Measurements from ENCODE around the gene SLC16A6.
"Not testable (repeated sequence)": the region's sequence is repeated elsewhere in the genome, so short reads cannot be mapped to it uniquely, and the experiment has no call there.

SLC16A6 gene

GRCh38 chr17:68290955-68291835 lies at the start of gene SLC16A6, which contains the start of gene ARSG:
TSS of gene SLC16A6 (minus strand) at chr17:68291127. CDS start at chr17:68278320, 12,807 bp downstream.
TSS of gene ARSG (plus strand) at chr17:68291495. CDS start at chr17:68307494, 15,999 bp downstream.
- H3K4me1 ChIP-seq (ENCODE audit: control insufficient read depth, insufficient read depth, low read length): peaks cover 49% of the 10 kb centered on the region

GRCh38 chr17:68334393-68334792 lies 43.5 kb upstream of the SLC16A6 start:
- H3K27me3 ChIP-seq (ENCODE audit: control insufficient read depth, insufficient read depth, low read length): no peaks in the 10 kb centered on the region
- no peaks in the 10 kb centered on the region for H3K36me3 ChIP-seq (ENCODE audit: control insufficient read depth, insufficient read depth, low read length)
- no peak overlapping the region for H3K27ac ChIP-seq (ENCODE audit: low read depth, low read length)
- peaks cover 2% of the 10 kb centered on the region; the same call in 1 of the 2 replicates for H3K9me3 ChIP-seq (ENCODE audit: control insufficient read depth, insufficient read depth, low read length)
- no peak overlapping the region for H3K9ac ChIP-seq (ENCODE audit: low read depth, low read length)
- H3K4me3 ChIP-seq (ENCODE audit: low read depth, low read length): no peak overlapping the region
- H3K4me1 ChIP-seq (ENCODE audit: control insufficient read depth, insufficient read depth, low read length): no peaks in the 10 kb centered on the region

More at GRCh38 chr17:68290955-68291835, at the start of gene SLC16A6, which contains the start of gene ARSG:
- Histone ChIP-seq H3K4me3 (ENCODE audit: low read depth, low read length) (peak within 1 kb of the TSS; percentile 73), H3K9me3 (ENCODE audit: control insufficient read depth, insufficient read depth, low read length) (no peaks in the 10 kb centered on the region), H3K9ac (ENCODE audit: low read depth, low read length) (peak within 1 kb of the TSS; percentile 90), H3K27ac (ENCODE audit: low read depth, low read length) (peak within 1 kb of the TSS; percentile 92), H3K36me3 (ENCODE audit: control insufficient read depth, insufficient read depth, low read length) (no peaks in the 10 kb centered on the region), H3K27me3 (ENCODE audit: control insufficient read depth, insufficient read depth, low read length) (peaks cover 42% of the 10 kb centered on the region)

- not testable (repeated sequence) for H3K27me3 ChIP-seq (ENCODE audit: control insufficient read depth, insufficient read depth, low read length); H3K9me3 ChIP-seq (ENCODE audit: control insufficient read depth, insufficient read depth, low read length); H3K4me1 ChIP-seq (ENCODE audit: control insufficient read depth, insufficient read depth, low read length); H3K27ac ChIP-seq (ENCODE audit: low read depth, low read length); H3K9ac ChIP-seq (ENCODE audit: low read depth, low read length); H3K4me3 ChIP-seq (ENCODE audit: low read depth, low read length); H3K36me3 ChIP-seq (ENCODE audit: control insufficient read depth, insufficient read depth, low read length)
Measured at GRCh38 chr17:68331932-68332331, 41.0 kb upstream of the SLC16A6 start.

GRCh38 chr17:68329331-68329730 lies 38.4 kb upstream of the SLC16A6 start:
- H3K36me3 ChIP-seq (ENCODE audit: control insufficient read depth, insufficient read depth, low read length): no peaks in the 10 kb centered on the region
- peaks cover 2% of the 10 kb centered on the region; the same call in 1 of the 2 replicates for H3K9me3 ChIP-seq (ENCODE audit: control insufficient read depth, insufficient read depth, low read length)
- H3K4me3 ChIP-seq (ENCODE audit: low read depth, low read length): no peak overlapping the region
- no peaks in the 10 kb centered on the region for H3K4me1 ChIP-seq (ENCODE audit: control insufficient read depth, insufficient read depth, low read length)
- peak overlapping the region; percentile 2 for H3K27ac ChIP-seq (ENCODE audit: low read depth, low read length)
- H3K27me3 ChIP-seq (ENCODE audit: control insufficient read depth, insufficient read depth, low read length): no peaks in the 10 kb centered on the region
- no peak overlapping the region for H3K9ac ChIP-seq (ENCODE audit: low read depth, low read length)

- no peaks in the 10 kb centered on the region for H3K4me1 ChIP-seq (ENCODE audit: control insufficient read depth, insufficient read depth, low read length)
- H3K36me3 ChIP-seq (ENCODE audit: control insufficient read depth, insufficient read depth, low read length): no peaks in the 10 kb centered on the region
- H3K9ac ChIP-seq (ENCODE audit: low read depth, low read length): no peak overlapping the region
- no peaks in the 10 kb centered on the region for H3K27me3 ChIP-seq (ENCODE audit: control insufficient read depth, insufficient read depth, low read length)
- peak overlapping the region; percentile 29 for H3K27ac ChIP-seq (ENCODE audit: low read depth, low read length)
- peaks cover 2% of the 10 kb centered on the region; the same call in 1 of the 2 replicates for H3K9me3 ChIP-seq (ENCODE audit: control insufficient read depth, insufficient read depth, low read length)
- no peak overlapping the region for H3K4me3 ChIP-seq (ENCODE audit: low read depth, low read length)
Measured at GRCh38 chr17:68328676-68329075, 37.7 kb upstream of the SLC16A6 start.

GRCh38 chr17:68327823-68328557 lies 37.1 kb upstream of the SLC16A6 start:
- no peak overlapping the region for H3K27ac ChIP-seq (ENCODE audit: low read depth, low read length)

GRCh38 chr17:68326681-68327080 lies 35.8 kb upstream of the SLC16A6 start:
- Histone ChIP-seq H3K9me3 (ENCODE audit: control insufficient read depth, insufficient read depth, low read length) (peaks cover 2% of the 10 kb centered on the region; the same call in 1 of the 2 replicates), H3K9ac (ENCODE audit: low read depth, low read length) (no peak overlapping the region), H3K27ac (ENCODE audit: low read depth, low read length) (no peak overlapping the region), H3K27me3 (ENCODE audit: control insufficient read depth, insufficient read depth, low read length) (no peaks in the 10 kb centered on the region), H3K4me1 (ENCODE audit: control insufficient read depth, insufficient read depth, low read length) (peaks cover 4% of the 10 kb centered on the region), H3K4me3 (ENCODE audit: low read depth, low read length) (no peak overlapping the region), H3K36me3 (ENCODE audit: control insufficient read depth, insufficient read depth, low read length) (no peaks in the 10 kb centered on the region)

More at GRCh38 chr17:68327823-68328557, 37.1 kb upstream of the SLC16A6 start:
- Histone ChIP-seq H3K4me1 (ENCODE audit: control insufficient read depth, insufficient read depth, low read length) (no peaks in the 10 kb centered on the region), H3K27me3 (ENCODE audit: control insufficient read depth, insufficient read depth, low read length) (no peaks in the 10 kb centered on the region), H3K9me3 (ENCODE audit: control insufficient read depth, insufficient read depth, low read length) (peaks cover 2% of the 10 kb centered on the region; the same call in 1 of the 2 replicates), H3K9ac (ENCODE audit: low read depth, low read length) (no peak overlapping the region), H3K4me3 (ENCODE audit: low read depth, low read length) (no peak overlapping the region), H3K36me3 (ENCODE audit: control insufficient read depth, insufficient read depth, low read length) (no peaks in the 10 kb centered on the region)

- Histone ChIP-seq H3K27ac (ENCODE audit: low read depth, low read length) (no peak overlapping the region), H3K27me3 (ENCODE audit: control insufficient read depth, insufficient read depth, low read length) (no peaks in the 10 kb centered on the region), H3K9ac (ENCODE audit: low read depth, low read length) (no peak overlapping the region), H3K4me3 (ENCODE audit: low read depth, low read length) (no peak overlapping the region), H3K4me1 (ENCODE audit: control insufficient read depth, insufficient read depth, low read length) (peaks cover 8% of the 10 kb centered on the region), H3K9me3 (ENCODE audit: control insufficient read depth, insufficient read depth, low read length) (no peaks in the 10 kb centered on the region), H3K36me3 (ENCODE audit: control insufficient read depth, insufficient read depth, low read length) (no peaks in the 10 kb centered on the region)
Measured at GRCh38 chr17:68325961-68326360, 35.0 kb upstream of the SLC16A6 start.

GRCh38 chr17:68324654-68325336 lies 33.9 kb upstream of the SLC16A6 start:
- Histone ChIP-seq H3K9me3 (ENCODE audit: control insufficient read depth, insufficient read depth, low read length) (no peaks in the 10 kb centered on the region), H3K27me3 (ENCODE audit: control insufficient read depth, insufficient read depth, low read length) (no peaks in the 10 kb centered on the region), H3K4me1 (ENCODE audit: control insufficient read depth, insufficient read depth, low read length) (peaks cover 8% of the 10 kb centered on the region), H3K36me3 (ENCODE audit: control insufficient read depth, insufficient read depth, low read length) (no peaks in the 10 kb centered on the region), H3K9ac (ENCODE audit: low read depth, low read length) (no peak overlapping the region), H3K4me3 (ENCODE audit: low read depth, low read length) (no peak overlapping the region), H3K27ac (ENCODE audit: low read depth, low read length) (no peak overlapping the region)

- H3K4me3 ChIP-seq (ENCODE audit: low read depth, low read length): no peak overlapping the region
- no peaks in the 10 kb centered on the region for H3K9me3 ChIP-seq (ENCODE audit: control insufficient read depth, insufficient read depth, low read length)
- H3K27ac ChIP-seq (ENCODE audit: low read depth, low read length): no peak overlapping the region
- no peaks in the 10 kb centered on the region for H3K27me3 ChIP-seq (ENCODE audit: control insufficient read depth, insufficient read depth, low read length)
- H3K9ac ChIP-seq (ENCODE audit: low read depth, low read length): no peak overlapping the region
- no peaks in the 10 kb centered on the region for H3K36me3 ChIP-seq (ENCODE audit: control insufficient read depth, insufficient read depth, low read length)
- peaks cover 8% of the 10 kb centered on the region for H3K4me1 ChIP-seq (ENCODE audit: control insufficient read depth, insufficient read depth, low read length)
Measured at GRCh38 chr17:68324114-68324513, 33.2 kb upstream of the SLC16A6 start.
